Left ventricle myocardium superior (tissue), 1 donor: ENCODE data around the gene EXOC4. TPM values are rescaled to one million over a fixed set of nuclear protein-coding genes. Genes with fewer than 3 reads are reported as not detected.

Source experiments
- ATAC-seq: fragments of 200-7000 bp; cut with Tn5 transposase; one replicate; pipeline ENCODE4 v1.9.1; 2020; ENCODE audit warnings: mild to moderate bottlenecking, moderate library complexity
- DNase-seq: peaks from one replicate; pipeline ENCODE4 v3.0.0-alpha.2; 2020
- intact Hi-C: fragments of 100-400 bp; cut with micrococcal nuclease; formaldehyde crosslinking; loops from one replicate; pipeline ENCODE4 v1.11.0; 2022
- total RNA-seq: library from RNA; stranded (reverse); fragmentation: NEBNext Ultra II Directional; extraction: Animal tissue kit (Norgen Biotek cat#: 25700); gene quantifications from one replicate; pipeline ENCODE4 v1.2.1, GENCODE V29; 2021
- donor health status: DM: no; HTN: yes; CAD: no; lungs with severe emphysema.

Gene EXOC4
- total RNA-seq, 1 donor from 2014 or later, result 38.4 TPM

DNA sequence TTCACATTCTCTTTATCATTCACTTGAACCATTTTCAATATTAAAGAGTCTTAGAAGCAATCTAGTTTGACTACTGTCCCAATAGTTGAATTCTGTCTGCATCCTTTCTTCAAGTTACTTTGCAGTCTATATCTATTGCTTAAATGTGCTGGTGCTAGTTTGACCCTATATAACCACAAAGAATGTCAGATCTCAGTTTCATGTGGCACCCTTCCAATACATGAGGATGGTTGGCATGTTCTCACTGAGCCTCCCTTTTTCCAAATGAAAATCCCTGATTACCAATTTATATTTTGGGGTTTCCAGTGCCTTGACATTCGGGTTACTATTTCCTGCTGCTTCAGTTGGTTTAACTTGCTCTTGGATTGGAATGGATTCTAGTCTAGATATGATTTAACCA, 292.7 kb downstream of the EXOC4 start:
- intact Hi-C loops, result no loop called here
- no peak for ATAC-seq
- no peak for DNase-seq

DNA sequence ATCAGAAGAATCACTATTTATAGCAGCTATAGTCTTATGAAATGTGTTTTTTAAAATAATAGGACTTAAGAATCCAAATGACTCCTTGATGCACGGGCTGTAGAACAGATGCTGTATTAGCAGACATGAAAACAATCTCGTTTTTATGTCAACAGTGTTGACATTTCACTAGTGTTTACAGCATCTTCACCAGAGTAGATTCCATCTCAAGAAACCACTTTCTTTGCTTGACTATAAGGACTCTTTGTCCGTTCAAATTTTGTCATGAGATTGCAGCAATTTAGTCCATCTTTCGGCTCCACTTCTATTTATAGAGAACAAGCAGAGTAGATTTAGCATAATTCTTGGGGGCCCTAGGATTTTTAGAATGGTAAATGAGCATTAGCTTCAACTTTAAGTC, 295.1 kb downstream of the EXOC4 start:
- intact Hi-C loops, result no loop called here
- DNase-seq (no peak), ATAC-seq (no peak)

DNA sequence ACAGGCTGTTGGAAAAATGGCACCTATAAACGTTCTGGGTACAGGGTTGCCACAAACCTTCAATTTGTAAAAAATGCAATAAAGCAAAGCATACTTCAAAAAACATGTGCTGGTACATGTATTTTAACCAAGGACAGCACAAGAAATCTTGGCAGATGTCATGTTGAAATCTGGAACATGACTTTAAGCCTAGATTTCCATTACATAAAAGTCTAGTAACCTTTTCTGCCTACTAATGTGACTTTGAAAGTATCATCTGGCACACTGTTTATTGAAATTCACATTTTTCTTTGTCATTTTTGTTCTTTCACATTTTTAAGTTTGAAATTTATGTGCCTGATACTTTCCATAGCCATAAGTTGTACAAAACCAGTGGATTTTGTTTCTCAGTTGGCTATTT, 296.8 kb downstream of the EXOC4 start:
- intact Hi-C loops, result no loop called here
- no peak for DNase-seq
- ATAC-seq, result no peak

DNA sequence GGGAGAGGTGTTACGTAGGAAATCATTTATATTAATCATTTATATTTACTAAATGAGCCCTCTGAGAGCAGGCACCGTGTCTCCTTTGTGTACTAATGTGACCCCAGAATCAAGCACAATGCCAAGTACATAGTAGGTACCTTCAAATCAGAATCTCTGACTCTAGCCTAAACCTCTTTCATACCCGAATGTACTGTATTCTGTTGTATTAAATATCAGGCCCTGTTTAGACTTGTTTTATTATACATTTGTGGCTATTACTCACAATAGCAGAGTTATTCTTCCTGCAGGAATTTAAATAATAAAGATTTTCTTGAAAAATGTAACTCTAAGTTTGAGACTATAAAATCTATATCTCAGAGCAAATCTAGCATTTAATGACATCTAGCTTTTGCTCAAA, 297.3 kb downstream of the EXOC4 start:
- intact Hi-C loops, result no loop called here
- ATAC-seq (no peak), DNase-seq (no peak)

DNA sequence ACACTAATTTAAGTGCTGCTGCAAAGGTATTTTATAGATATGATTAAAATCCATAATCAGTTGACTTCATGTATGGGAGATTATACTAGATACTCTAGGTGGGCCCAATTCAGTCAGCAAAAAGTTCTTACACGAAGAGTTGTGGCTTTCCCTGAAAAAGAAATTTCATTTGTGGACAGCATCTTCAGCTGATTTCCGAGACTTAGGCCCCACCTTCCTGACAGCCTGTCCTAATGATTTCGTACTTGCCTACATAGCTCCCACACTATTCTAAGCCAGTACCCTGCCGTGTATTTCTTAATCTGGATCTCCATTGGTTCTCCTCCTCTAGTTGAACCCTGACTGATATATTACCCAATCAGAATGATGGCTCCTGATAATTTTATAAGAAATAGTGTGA, 297.9 kb downstream of the EXOC4 start:
- ATAC-seq, result no peak
- no peak for DNase-seq
- intact Hi-C loops, result no loop called here

DNA sequence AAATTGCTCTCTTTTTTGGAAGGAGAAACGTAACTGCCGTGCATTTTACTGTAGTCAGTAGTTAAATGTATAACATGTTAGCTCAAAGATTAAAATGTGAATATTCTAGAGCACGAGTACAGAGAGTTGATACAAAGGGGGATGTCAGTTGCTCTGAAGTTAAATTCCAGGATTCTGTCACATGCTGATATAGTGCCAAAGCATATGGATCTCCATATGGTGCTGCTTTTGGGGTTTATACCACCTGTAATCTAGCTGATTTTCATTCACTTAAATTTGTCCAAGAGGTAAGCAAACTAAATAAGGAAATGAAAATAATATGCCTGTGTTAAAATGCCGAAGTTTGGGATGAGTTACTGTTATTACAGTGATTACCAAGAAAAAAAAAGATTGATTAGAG, 298.6 kb downstream of the EXOC4 start:
- DNase-seq, result no peak
- intact Hi-C loops, result no loop called here
- ATAC-seq, result no peak

DNA sequence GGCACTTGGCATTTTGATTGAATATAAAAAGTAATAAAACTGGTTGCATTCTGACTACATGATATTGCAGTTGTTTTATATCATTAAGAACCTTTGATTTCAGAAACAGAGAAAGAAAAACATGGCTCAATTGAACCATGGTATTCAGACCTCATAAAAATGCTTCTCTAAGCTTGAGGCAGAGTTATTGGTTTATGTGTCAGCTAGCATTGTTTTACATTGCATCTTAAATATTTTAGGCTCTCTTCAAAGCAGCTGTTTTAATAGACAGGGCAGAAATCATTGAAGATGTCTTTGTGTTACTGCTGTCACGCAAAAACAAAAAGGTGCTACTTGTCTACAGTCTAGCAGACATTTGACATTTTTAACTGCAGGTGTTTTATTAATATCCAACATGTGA, 299.2 kb downstream of the EXOC4 start:
- ATAC-seq (no peak), DNase-seq (no peak)
- intact Hi-C loops, result no loop called here

DNA sequence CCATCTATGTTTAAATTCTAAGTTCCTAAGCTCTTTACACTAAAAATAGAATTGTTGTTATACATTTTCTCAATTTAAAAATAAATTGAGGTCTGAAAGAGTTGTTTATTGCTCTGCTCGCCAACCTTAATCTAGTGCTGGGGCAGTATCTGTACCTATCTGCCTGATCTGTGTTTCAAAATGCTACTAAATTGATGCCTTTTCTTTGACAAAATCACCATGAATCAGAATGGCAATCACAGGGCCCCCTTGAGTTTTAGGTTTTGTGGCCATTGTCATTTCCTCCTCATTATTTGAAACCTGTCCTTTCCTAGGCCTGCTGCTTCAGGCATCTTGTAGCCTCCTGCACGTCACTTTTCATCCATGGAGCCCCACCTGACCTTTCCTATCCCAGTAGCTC, 301.5 kb downstream of the EXOC4 start:
- ATAC-seq, result no peak
- no peak for DNase-seq
- intact Hi-C loops, result no loop called here

DNA sequence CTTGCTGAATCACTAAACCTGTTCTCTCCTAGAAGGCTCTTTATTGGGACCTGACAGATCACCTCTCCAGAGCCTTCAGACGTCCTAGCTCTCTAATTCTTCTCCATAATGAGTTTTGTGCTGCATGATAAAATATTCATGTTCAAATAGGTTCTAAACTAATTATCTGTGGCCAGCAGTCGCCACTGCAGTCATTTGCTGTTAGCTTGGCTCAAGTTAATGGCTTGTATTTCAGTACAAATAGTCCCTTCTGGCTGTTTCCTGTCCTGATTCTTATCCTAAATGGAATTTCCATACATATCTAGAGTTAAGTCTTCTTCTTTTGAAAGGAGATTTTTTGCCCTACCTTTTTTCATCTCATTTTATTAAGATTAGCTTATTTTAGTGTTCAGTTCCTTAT, 303.2 kb downstream of the EXOC4 start:
- intact Hi-C loops, result no loop called here
- no peak for DNase-seq
- ATAC-seq, result no peak

DNA sequence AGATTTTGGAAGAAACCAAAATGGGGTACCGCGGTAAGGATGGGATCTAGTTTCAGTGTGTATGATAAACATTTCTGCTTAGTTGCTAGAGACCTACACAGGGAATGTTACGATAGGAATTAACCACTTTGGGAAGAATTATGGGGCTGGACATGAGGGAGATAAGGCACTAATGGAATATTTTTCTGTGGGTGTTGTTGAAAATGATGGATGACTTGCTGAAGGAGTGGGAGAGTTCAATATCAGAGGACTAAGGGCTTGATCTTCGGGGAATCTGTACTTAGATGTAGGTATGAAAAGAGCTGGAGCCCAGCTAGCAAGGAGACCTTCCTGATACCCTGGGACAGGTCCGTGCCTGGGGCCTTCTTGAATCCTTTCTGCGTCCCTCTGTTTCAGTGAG, 303.7 kb downstream of the EXOC4 start:
- intact Hi-C loops, result no loop called here
- DNase-seq (no peak), ATAC-seq (no peak)

DNA sequence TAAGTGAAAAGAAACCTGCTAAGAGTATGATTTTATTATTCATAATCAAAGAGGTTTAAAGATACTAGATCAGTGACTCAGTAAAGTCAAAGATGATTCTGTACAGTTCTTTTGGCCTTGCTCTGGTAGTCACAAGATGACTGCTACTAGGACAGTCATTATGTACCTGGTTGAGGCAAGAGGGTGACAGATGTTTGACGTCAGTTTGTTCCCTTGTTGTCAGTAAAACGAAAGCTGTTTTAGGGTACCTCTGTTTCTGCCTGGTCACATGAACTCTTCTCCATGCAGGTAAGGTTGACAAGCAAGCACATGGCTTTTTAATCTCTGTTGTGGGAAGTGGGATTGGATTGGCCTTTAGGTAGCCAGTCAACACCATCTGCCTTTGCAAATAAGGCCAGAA, 308.0 kb downstream of the EXOC4 start:
- DNase-seq (no peak), ATAC-seq (no peak)
- intact Hi-C loops, result no loop called here

DNA sequence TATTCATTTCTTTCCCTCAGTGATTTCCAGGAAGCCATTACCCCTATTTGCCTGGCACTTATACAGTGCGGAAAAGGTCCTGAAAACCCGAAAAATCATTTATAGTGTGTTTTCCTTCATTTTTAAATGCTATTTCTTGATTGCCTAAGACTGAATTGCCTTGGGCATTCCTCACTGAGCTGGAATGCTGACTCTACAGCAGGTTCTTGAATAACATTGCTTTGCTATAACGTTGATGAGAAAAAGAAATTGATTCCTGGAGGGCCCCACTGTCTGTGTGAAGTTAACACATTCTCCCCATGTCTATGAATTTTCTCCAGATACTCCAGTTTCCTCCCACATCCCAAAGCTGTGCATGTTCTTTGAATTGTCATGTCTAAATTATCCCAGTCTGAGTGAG, 308.5 kb downstream of the EXOC4 start:
- DNase-seq (no peak), ATAC-seq (no peak)
- intact Hi-C loops, result no loop called here

DNA sequence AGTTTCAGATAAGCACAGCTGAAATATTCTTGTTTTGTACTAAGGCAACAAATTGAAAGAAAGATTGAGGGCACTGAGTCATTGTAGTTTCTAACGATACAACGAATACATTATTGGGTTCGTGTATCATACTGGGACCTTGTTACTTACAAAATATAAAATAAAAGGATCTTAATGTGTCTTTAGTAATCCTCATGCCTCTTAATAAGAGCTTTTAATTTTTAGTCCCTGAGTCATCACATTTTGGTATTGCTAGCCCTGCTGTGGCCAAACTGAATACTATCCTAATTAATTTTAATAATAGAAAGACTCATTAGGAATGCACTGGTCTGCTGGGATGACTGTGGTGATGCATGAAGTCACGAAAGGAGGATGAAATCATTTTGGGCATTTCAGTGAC, 309.7 kb downstream of the EXOC4 start:
- intact Hi-C loops, result no loop called here
- no peak for ATAC-seq
- no peak for DNase-seq

DNA sequence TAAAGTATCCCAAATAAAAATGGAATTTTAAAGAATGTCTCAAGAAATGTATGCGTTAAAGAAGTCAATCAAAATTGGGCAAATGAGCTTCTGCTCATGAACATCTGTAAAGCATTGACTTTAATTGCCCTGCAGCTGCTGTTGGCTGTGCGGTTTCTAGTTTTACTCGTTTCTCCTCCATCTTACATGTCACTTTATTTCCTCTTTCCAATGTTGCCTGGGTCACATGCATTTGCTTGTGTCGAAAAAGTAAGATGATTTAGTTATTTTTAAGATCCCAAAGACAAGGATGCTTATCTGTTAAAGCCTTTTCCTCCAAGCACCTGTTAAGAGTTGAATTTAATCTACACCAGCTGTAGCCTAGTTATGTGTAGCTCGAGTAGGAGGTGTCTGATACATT, 310.4 kb downstream of the EXOC4 start:
- intact Hi-C loops, result no loop called here
- no peak for DNase-seq
- no peak for ATAC-seq

DNA sequence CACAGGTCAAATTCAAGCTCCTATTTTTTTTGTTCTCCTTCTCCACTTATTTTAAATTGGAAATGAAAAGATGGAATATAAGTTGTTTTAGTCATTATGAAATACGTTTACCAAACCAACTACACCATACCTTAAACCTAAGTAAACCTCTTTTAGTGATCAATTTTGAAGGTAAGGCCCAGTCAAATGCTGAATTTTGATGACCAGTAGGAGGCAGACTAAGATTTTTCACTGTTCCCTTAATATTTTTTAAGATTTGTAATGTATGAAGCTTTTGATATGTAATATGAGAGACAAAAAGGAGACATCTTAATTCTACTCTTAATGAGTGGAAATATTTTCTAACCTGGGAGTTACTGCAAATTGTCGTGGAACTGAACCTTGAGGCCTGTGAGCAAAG, 311.6 kb downstream of the EXOC4 start:
- no peak for ATAC-seq
- DNase-seq, result no peak
- intact Hi-C loops, result no loop called here

DNA sequence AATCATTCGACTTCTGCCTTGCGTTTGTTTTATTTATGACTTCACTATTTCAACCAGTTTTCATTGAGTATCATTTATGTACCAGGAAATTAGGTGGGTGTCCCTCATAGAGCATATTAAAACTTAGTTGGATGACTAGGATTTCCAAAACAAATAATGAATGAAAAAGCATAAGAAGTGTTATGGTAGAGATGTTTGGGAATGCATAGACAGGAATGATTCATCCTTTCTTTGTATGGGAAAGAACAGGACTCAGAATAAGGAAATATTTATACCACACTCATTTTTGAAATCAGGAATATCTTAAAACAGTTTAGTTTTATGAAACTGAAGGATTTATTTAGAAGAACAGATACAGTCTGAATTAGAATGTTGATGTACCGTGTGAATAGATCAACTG, 315.7 kb downstream of the EXOC4 start:
- no peak for DNase-seq
- ATAC-seq, result no peak
- intact Hi-C loops, result no loop called here

DNA sequence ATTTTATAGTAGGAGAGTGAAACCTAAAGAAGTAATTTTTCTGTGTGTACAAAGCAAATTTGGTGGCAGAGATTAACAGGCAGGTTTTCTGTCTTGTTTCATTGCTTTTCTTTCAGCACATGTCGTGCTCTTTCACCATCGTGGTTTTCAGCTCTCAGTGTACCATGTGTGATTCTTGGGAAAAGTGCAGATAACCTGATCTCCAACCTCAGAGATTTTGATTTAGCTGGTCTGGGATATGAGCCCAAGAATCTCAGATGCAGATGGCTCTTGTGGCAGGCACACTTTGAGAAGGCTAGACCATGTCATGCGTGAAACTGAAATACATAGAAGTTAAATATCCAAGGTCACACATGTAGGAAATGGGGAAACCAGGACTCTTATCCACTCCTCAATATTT, 317.4 kb downstream of the EXOC4 start:
- DNase-seq, result no peak
- no peak for ATAC-seq
- intact Hi-C loops, result no loop called here

DNA sequence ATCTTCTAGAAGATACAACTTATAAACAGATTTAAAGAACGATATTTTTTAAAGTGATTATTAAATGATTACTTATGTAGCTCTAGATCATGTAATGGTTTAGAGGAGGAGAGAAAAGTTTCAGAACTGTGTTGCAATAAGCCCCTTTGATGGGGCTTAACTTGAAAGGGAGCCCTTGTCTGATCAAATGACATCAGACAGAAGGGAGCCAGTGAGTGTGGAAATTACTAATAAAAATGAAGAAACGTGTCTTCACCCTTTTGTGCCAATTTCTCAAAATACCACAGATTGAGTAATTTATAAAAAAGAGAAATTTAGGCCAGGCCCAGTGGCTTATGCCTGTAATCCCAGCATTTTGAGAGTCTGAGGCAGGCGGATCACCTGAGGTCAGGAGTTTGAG, 318.2 kb downstream of the EXOC4 start:
- intact Hi-C loops, result no loop called here
- no peak for ATAC-seq
- no peak for DNase-seq

DNA sequence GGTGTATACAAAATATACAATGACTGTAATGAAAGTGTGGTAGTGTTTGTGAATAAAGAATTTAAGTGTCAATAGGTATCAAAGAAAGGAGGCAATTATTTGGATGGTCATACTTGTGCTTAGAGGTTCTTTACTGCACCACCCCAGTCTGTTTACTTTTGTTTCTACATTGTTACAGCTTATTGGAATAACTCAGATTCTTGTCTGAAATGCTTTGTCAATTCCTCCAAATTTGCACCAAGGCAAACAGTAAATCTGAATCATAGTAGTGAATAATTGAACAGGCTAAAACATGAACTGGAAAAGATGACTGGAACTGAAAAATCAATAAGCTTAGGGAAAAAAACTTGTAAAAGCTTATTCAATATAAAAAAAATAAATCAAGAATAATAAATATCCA, 319.2 kb downstream of the EXOC4 start:
- ATAC-seq (no peak), DNase-seq (no peak)
- intact Hi-C loops, result no loop called here

DNA sequence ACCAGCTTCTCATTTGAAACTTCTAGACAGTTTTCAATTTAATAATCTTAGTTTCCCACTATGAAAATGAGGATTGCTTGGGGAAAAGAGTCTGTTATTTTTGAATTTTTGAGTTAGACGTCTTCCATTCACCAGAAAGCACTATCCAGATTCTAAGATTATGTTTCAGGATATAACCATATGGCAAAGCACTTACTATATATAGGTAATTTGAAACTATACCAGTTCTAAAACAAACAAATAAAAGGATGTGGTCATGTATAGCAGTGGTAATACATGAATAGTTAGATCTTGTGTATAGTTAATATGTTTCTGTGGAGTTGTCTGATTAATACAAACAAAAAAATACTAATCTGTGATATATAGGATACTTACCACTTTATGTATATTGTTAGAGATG, 320.0 kb downstream of the EXOC4 start:
- no peak for DNase-seq
- intact Hi-C loops, result no loop called here
- ATAC-seq, result no peak

DNA sequence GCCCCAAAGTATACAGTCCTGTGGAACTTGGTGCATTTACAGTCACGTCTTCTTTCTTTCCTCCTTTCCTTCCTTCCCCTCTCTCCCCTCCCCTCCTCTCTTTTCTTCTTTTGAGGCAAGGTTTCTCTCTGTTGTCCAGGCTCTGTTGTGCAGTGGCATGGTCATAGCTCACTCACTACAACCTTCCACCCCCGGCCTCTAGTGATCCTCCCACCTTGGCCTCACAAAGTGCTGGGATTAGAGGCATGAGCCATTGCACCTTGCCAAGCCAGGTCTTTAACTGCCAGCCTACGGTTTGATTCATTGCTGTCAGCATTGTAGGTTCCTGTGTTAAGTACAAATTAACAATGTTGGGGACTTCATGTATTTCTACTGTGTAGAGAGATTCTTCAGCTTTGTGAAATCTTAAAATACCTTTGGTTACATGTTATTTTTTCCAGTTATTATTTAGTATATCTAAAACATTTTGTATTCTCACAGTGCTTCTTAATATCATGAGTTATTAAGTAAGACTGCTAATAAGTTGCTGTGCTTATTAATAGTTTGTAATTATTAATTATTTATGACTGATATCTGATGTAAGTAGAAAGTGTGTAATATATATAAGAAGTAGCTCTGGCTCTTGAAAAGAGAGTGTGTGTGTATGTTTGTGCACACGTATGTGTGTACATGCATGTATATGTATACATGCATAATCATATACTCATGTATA, 320.8 kb downstream of the EXOC4 start:
- ATAC-seq (no peak), DNase-seq (no peak)
- intact Hi-C loops, result no loop called here
